Upper lobe of left lung (tissue), 4 donors: Measurements from ENCODE around the gene IGSF21.

Experiments
- EP300 ChIP-seq, 4 donors: sonication (generic); formaldehyde crosslinking; IDR thresholded peaks; one replicate each; pipeline ENCODE4 v1.5.1; 2017; ENCODE audit warnings: antibody characterized with exemption in 4 of 4, control low read depth in 2 of 4
- POLR2A ChIP-seq, 4 donors: fragments of 450-650 bp; IDR thresholded peaks; one replicate each; pipeline ENCODE4 v1.5.1; 2016 to 2017; ENCODE audit warnings: antibody characterized with exemption in 4 of 4, mild to moderate bottlenecking in 2 of 4
- POLR2AphosphoS5 ChIP-seq, 2 donors: sonication (generic); formaldehyde crosslinking; IDR thresholded peaks; one replicate each; pipeline ENCODE4 v1.5.1; 2017; ENCODE audit warnings: antibody characterized with exemption in 2 of 2
- TF ChIP-seq, protein P1 (sequence below), 6 experiments: fragments of 450-650 bp in 4 of 6; fragments of 200-600 bp in 2 of 6; sonication (generic) in 2 of 6; IDR thresholded peaks; one replicate each; pipeline ENCODE4 v1.5.1; 2016 to 2019; ENCODE audit warnings: antibody characterized with exemption in 6 of 6

- TF ChIP-seq, protein P1, sequence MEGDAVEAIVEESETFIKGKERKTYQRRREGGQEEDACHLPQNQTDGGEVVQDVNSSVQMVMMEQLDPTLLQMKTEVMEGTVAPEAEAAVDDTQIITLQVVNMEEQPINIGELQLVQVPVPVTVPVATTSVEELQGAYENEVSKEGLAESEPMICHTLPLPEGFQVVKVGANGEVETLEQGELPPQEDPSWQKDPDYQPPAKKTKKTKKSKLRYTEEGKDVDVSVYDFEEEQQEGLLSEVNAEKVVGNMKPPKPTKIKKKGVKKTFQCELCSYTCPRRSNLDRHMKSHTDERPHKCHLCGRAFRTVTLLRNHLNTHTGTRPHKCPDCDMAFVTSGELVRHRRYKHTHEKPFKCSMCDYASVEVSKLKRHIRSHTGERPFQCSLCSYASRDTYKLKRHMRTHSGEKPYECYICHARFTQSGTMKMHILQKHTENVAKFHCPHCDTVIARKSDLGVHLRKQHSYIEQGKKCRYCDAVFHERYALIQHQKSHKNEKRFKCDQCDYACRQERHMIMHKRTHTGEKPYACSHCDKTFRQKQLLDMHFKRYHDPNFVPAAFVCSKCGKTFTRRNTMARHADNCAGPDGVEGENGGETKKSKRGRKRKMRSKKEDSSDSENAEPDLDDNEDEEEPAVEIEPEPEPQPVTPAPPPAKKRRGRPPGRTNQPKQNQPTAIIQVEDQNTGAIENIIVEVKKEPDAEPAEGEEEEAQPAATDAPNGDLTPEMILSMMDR (IDR thresholded peaks at IDR 0.05) = no peak
- TF ChIP-seq POLR2A (IDR thresholded peaks at IDR 0.05) (no peak), EP300 (IDR thresholded peaks at IDR 0.05) (no peak), POLR2AphosphoS5 (IDR thresholded peaks at IDR 0.05) (no peak)
Observed at GRCh38 chr1:18118491-18118890, 10.9 kb downstream of the IGSF21 start.
